Diencephalon (tissue), 1 donor: ENCODE results near the gene C1R. TPM values are rescaled to one million over a fixed set of nuclear protein-coding genes. Genes with fewer than 3 reads are reported as not detected.

Source experiments
- small RNA-seq: library from RNA; depleted of rRNA; stranded (forward); fragments of <200 nt; gene quantifications from one replicate; pipeline ENCODE3, GENCODE V24; 2014
- total RNA-seq: library from RNA; depleted of rRNA; stranded (reverse); fragments of >200 nt; gene quantifications from one replicate; pipeline ENCODE4 v1.2.3, GENCODE V29; 2014

The C1R gene
- 6.7 TPM for total RNA-seq

GRCh38 chr12:7092229-7092985, at the start of gene C1R:
TSS of gene C1R (minus strand) at chr12:7092445. CDS start at chr12:7092388, 57 bp downstream.

GRCh38 chr12:7129872-7130691, 37.8 kb upstream of the C1R start, which contains the start of gene CLSTN3:
TSS of gene CLSTN3 (plus strand) at chr12:7130371. CDS start at chr12:7130649, 278 bp downstream.

GRCh38 chr12:7128681-7129286, 36.5 kb upstream of the C1R start, which contains the start of gene RBP5:
TSS of gene RBP5 (minus strand) at chr12:7128889. CDS start at chr12:7128775, 114 bp downstream.

DNA sequence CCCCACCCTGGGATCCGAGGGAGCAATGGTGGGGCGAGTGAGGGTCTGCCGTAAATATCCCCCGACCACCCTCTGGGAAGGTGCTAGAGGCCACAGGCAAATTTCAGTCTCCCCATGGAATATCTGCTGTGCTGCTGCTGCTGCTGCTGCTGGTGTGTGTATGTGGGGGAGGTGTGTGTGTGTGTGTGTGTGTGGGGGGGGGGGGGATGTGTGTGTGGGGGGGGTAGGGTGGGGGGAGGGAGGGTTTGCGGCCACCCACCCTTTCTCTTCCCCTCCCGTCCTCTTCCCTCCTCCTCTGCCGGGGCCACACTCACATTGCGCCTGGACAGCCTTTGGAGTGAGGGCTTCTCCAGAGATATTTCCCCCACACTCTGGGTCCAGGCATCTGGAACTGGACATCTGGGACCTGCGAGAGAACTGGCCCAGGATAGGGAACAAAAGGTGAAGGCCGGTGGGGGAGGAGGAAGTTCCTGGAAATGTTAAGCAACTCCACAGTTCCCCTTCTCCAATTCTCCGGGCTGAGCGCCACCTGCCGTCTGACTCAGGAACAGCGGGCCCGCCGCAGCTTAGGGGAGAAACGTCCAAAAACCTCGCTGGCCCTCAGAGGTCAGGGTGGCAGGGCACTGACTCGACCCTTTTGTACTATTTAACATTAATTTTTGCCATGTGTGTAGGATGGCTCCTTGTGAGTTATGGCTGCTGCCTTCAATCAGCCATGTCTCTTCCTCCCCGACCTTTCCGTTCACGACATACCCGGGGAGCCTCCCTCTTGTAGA, 16.7 kb upstream of the C1R start, which contains the start of gene C1RL:
Gene C1RL (minus strand): TSS at position 419 of the 776 bp plus-strand sequence. CDS start 34 bp downstream, at position 385.

DNA sequence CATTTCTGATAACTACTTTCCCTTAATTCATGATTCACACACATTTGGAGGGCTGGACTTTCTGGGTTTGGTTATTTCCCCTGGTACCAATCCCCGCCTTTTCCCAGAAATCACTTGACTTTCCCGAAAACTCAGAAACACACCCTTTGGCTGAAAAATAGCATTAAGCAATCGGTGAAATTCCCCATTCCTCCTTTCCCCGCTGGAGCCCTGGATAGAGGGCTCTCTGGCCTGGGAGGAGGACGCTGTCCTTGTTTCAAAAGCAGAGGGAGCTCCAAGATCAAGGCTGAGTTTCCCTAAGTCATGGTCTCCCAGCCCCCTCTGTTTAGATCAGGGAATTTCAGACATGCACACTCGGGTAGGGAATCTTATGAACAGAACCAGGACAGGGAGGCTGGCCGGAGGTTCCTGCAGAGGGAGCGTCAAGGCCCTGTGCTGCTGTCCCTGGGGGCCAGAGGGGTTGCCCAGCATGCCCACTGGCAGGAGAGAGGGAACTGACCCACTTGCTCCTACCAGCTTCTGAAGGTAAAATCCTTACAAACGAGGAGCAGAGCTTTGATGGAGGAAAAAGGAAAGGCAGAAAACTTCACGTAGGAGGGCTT, 31.8 kb downstream of the C1R start, which contains the start of gene C1S:
Gene C1S (plus strand): TSS at position 366 of the 602 bp plus-strand sequence. CDS start 1,195 bp downstream, outside the sequence.

Small RNA genes lying within 50 kb of the gene (small RNA-seq; reads per million reads assigned to genes)
- gene AC006512.1, result not detected
- gene RNU6-485P, result not detected

Other genes with a start within 250 kb of the C1R start
- gene CDCA3, start 241.2 kb downstream of the C1R start, total RNA-seq, result 6.2 TPM
- gene USP5, start 240.3 kb downstream of the C1R start, total RNA-seq, result 91.1 TPM
- 349 TPM for gene TPI1, start 224.9 kb downstream of the C1R start, total RNA-seq
- gene SPSB2, start 219.1 kb downstream of the C1R start, total RNA-seq, result 2.3 TPM
- gene LRRC23, start 187.6 kb downstream of the C1R start, total RNA-seq, result 27.7 TPM
- 308 TPM for gene ENO2, start 177.9 kb downstream of the C1R start, total RNA-seq
- 13.1 TPM for gene ATN1, start 164.5 kb downstream of the C1R start, total RNA-seq
- not detected for gene RNU7-1, start 148.6 kb downstream of the C1R start, total RNA-seq
- 203 TPM for gene C12orf57, start 148.4 kb downstream of the C1R start, total RNA-seq
- 5.8 TPM for gene PTPN6, start 141.1 kb downstream of the C1R start, total RNA-seq
- gene PHB2, start 121.8 kb downstream of the C1R start, total RNA-seq, result 100 TPM
- 20.8 TPM for gene EMG1, start 121.5 kb downstream of the C1R start, total RNA-seq
- gene LPCAT3, start 74.0 kb downstream of the C1R start, total RNA-seq, result 13.8 TPM
- 13.1 TPM for gene C1S, start 31.7 kb downstream of the C1R start, total RNA-seq
- gene C1RL, start 16.8 kb upstream of the C1R start, total RNA-seq, result 4.6 TPM
- gene RBP5, start 36.4 kb upstream of the C1R start, total RNA-seq, result 0.46 TPM
- 184 TPM for gene CLSTN3, start 37.9 kb upstream of the C1R start, total RNA-seq
- 58.1 TPM for gene PEX5, start 97.2 kb upstream of the C1R start, total RNA-seq
- gene ACSM4, start 211.6 kb upstream of the C1R start, total RNA-seq, result not detected